Chondrocyte (in vitro differentiated cells): Measurements from ENCODE around the gene CCDC183. TPM values are rescaled to one million over a fixed set of nuclear protein-coding genes. Genes with fewer than 3 reads are reported as not detected.
"Not testable (repeated sequence)": the region's sequence is repeated elsewhere in the genome, so short reads cannot be mapped to it uniquely, and the experiment has no call there.

Experiments
- DNase-seq: peaks from one replicate; pipeline ENCODE4 v3.0.0; 2021; ENCODE audit warnings: mixed read lengths, low spot score
- H3K27ac Mint-ChIP-seq: one replicate; pipeline ENCODE4 v1.8.0; 2021; ENCODE audit warnings: mild to moderate bottlenecking, moderate library complexity, mixed read lengths; ENCODE audit not compliant: unreplicated experiment
- H3K27me3 Mint-ChIP-seq: 2 replicates; pipeline ENCODE4 v1.8.0; 2021; ENCODE audit warnings: low read depth, mixed read lengths
- H3K36me3 Mint-ChIP-seq: 2 replicates; pipeline ENCODE4 v1.8.0; 2021; ENCODE audit warnings: low read depth, mixed read lengths
- H3K4me1 Mint-ChIP-seq: 2 replicates; pipeline ENCODE4 v1.8.0; 2021; ENCODE audit warnings: low read depth, mild to moderate bottlenecking, mixed read lengths
- H3K4me3 Mint-ChIP-seq: one replicate; pipeline ENCODE4 v1.8.0; 2021; ENCODE audit warnings: mild to moderate bottlenecking, moderate library complexity, mixed read lengths; ENCODE audit not compliant: unreplicated experiment
- H3K9me3 Mint-ChIP-seq: 2 replicates; pipeline ENCODE4 v1.8.0; 2021; ENCODE audit warnings: low read depth, mixed read lengths
- CTCF ChIP-seq: fragments of 200-600 bp; sonication (generic); IDR thresholded peaks from 2 replicates; pipeline ENCODE4 v1.5.0; 2021; ENCODE audit warnings: antibody characterized with exemption, mild to moderate bottlenecking, moderate library complexity
- total RNA-seq: library from RNA; stranded (reverse); gene quantifications from 3 replicates; pipeline ENCODE4 v1.2.1, GENCODE V29; 2021

The CCDC183 gene
- total RNA-seq, 1 donor from 2014 or later: 1.5 TPM

GRCh38 chr9:136754059-136754572 lies 42.0 kb upstream of the CCDC183 start:
- no peak for DNase-seq
- H3K4me3 Mint-ChIP-seq: no peak overlapping the region
- H3K9me3 Mint-ChIP-seq: peaks cover 21% of the 10 kb centered on the region
- TF ChIP-seq CTCF: no peak
- H3K4me1 Mint-ChIP-seq: no peaks in the 10 kb centered on the region
- H3K27me3 Mint-ChIP-seq: peaks cover 13% of the 10 kb centered on the region
- H3K27ac Mint-ChIP-seq: no peak overlapping the region
- H3K36me3 Mint-ChIP-seq: no peaks in the 10 kb centered on the region

- Mint-ChIP-seq H3K36me3 (no peaks in the 10 kb centered on the region), H3K9me3 (peaks cover 21% of the 10 kb centered on the region), H3K27ac (no peak overlapping the region), H3K4me1 (no peaks in the 10 kb centered on the region), H3K4me3 (no peak overlapping the region), H3K27me3 (peaks cover 13% of the 10 kb centered on the region)
- TF ChIP-seq CTCF: no peak
- DNase-seq: peak; percentile 93
Measured at GRCh38 chr9:136754626-136755301, 41.4 kb upstream of the CCDC183 start.

- not testable (repeated sequence) for DNase-seq, H3K27ac Mint-ChIP-seq, H3K4me1 Mint-ChIP-seq, H3K36me3 Mint-ChIP-seq, H3K4me3 Mint-ChIP-seq
- Mint-ChIP-seq H3K9me3 (peaks cover 21% of the 10 kb centered on the region), H3K27me3 (peaks cover 13% of the 10 kb centered on the region)
Measured at GRCh38 chr9:136755302-136756133, 40.6 kb upstream of the CCDC183 start.

- Mint-ChIP-seq H3K27me3 (peaks cover 10% of the 10 kb centered on the region), H3K9me3 (peaks cover 21% of the 10 kb centered on the region), H3K36me3 (no peaks in the 10 kb centered on the region), H3K4me1 (peaks cover 3% of the 10 kb centered on the region), H3K27ac (no peak overlapping the region), H3K4me3 (no peak overlapping the region)
- no peak for DNase-seq
- TF ChIP-seq CTCF: no peak
Measured at GRCh38 chr9:136756134-136756438, 40.1 kb upstream of the CCDC183 start.

- no peak for DNase-seq
- TF ChIP-seq CTCF: no peak
- no peak overlapping the region for H3K4me3 Mint-ChIP-seq
- H3K27ac Mint-ChIP-seq: no peak overlapping the region
- H3K9me3 Mint-ChIP-seq: peaks cover 17% of the 10 kb centered on the region
- peaks cover 3% of the 10 kb centered on the region for H3K4me1 Mint-ChIP-seq
- peaks cover 7% of the 10 kb centered on the region for H3K27me3 Mint-ChIP-seq
- H3K36me3 Mint-ChIP-seq: no peaks in the 10 kb centered on the region
Measured at GRCh38 chr9:136756836-136757235, 39.3 kb upstream of the CCDC183 start.
